NCI-H2227 (cell line): ENCODE results near the gene PLA2G6.
A peak's percentile ranks its signal among the peaks of the same experiment; 100 is the strongest.
"Not testable (repeated sequence)": the region's sequence is repeated elsewhere in the genome, so short reads cannot be mapped to it uniquely, and the experiment has no call there.

Experiments used
- DNase-seq: peaks from one replicate; lab custom pipeline; 2025; ENCODE audit not compliant: unreplicated experiment; lab: John Stamatoyannopoulos, UW

The PLA2G6 gene

GRCh38 chr22:38191731-38192474 lies 10.3 kb upstream of the PLA2G6 start:
- no peak for DNase-seq

- no peak for DNase-seq
These were observed 9.4 kb upstream of the PLA2G6 start for GRCh38 chr22:38191055-38191454.

- DNase-seq = no peak
These were observed 9.0 kb upstream of the PLA2G6 start for GRCh38 chr22:38190581-38190980.

DNA sequence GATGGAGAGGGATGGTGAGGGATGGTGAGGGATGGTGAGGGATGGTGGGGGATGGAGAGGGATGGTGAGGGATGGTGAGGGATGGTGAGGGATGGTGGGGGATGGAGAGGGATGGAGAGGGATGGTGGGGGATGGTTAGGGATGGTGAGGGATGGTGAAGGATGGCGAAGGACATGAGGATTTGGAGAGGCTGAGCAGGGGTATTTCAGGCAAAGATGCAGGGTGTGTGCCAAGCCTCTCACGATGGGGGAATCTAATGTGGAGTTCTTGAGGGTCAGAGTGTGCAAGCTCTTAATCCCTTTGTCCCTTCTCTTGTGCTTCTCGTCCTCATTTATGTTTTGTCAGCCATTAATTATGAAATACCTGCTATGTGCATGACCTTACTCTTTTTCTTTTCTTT lies 7.5 kb upstream of the PLA2G6 start:
- DNase-seq = no peak

DNA sequence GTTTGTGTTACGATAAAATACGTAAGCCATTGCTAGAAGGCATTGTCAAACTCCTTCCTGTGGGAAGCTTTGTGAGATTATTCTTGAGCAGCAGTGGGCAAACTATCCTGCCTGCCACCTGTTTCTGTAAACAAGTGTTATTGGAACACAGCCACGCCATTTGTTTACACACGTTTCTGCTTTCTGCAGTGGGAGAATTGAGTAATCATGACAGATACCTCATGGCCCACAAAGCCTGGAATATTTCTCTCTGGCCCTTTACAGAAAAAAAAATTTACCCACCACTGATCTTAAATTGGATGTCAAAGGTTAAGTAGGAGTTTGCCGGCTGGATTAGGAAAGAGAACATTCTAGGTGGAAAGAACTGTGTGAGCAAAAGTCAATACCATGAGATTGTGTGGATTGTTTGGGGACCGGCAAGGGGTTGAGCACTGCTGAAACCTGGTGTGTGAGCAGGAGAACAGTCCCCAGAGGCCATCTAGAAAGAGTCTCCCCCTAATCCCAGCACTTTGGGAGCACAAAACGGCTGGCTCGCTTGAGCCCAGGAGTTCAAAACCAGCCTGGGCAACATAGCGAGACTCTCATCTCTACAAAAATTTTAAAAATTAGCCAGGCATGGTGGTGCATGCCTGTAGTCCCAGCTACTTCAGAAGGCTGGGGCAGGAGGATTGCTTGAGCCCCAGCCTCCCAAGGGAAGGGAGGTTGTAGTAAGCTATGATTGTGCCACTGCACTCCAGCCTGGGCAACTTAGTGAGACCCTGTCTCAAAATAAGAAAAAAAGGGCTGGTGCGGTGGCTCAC lies 6.0 kb upstream of the PLA2G6 start:
- DNase-seq = peak; percentile 12

- no peak for DNase-seq
These were observed 4.8 kb upstream of the PLA2G6 start for GRCh38 chr22:38186429-38186828.

DNA sequence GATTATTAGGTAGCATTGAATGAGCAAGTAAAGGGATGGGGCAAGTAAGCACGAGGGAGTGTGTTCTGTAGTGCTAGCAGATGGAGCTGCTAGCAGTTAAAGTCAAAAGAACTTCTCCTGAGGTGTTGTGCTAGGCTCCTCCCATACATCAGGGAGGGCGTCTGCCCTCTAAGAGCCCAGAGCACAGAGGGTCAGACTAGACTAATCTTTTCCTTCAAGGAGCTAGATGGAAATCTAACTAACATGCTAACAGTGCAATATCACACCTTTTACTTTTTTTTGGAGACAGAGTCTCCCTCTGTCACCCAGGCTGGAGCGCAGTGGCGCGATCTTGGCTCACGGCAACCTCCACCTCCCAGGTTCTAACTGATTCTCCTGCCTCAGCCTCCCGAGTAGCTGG lies 3.2 kb upstream of the PLA2G6 start:
- no peak for DNase-seq

GRCh38 chr22:38180841-38181452 lies 683 bp downstream of the PLA2G6 start:
- DNase-seq = no peak

DNA sequence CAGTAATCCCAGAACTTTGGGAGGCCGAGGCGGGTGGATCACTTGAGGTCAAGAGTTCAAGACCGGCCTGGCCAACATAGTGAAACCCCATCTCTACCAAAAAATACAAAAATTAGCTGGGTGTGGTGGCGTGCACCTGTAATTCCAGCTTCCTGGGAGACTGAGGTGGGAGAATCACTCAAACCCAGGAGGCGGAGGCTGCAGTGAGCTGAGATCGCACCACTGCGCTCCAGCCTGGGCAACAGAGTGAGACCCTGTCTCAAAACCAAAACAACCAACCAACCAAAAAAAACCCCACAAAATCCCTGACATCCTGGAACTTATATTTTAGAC lies 3.1 kb downstream of the PLA2G6 start:
- DNase-seq = not testable (repeated sequence)

- no peak for DNase-seq
These were observed 3.6 kb downstream of the PLA2G6 start for GRCh38 chr22:38177926-38178604.

DNA sequence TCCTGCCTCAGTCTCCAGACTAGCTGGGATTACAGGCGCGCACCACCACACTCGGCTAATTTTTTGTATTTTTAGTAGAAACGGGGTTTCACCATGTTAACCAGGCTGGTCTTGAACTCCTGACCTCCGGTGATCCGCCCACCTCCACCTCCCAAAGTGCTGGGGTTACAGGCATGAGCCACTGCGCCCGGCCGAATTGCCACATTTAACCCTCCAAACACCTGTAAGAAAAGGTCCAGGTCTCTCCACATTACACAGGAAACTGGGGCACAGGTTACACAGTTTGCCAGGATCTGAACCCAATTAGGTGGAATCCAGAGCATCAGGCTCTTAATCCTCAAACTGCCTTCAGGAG lies 4.1 kb downstream of the PLA2G6 start:
- not testable (repeated sequence) for DNase-seq

- DNase-seq = no peak
These were observed 4.6 kb downstream of the PLA2G6 start for GRCh38 chr22:38177044-38177443.

GRCh38 chr22:38176170-38176741 lies 5.4 kb downstream of the PLA2G6 start:
- no peak for DNase-seq

DNA sequence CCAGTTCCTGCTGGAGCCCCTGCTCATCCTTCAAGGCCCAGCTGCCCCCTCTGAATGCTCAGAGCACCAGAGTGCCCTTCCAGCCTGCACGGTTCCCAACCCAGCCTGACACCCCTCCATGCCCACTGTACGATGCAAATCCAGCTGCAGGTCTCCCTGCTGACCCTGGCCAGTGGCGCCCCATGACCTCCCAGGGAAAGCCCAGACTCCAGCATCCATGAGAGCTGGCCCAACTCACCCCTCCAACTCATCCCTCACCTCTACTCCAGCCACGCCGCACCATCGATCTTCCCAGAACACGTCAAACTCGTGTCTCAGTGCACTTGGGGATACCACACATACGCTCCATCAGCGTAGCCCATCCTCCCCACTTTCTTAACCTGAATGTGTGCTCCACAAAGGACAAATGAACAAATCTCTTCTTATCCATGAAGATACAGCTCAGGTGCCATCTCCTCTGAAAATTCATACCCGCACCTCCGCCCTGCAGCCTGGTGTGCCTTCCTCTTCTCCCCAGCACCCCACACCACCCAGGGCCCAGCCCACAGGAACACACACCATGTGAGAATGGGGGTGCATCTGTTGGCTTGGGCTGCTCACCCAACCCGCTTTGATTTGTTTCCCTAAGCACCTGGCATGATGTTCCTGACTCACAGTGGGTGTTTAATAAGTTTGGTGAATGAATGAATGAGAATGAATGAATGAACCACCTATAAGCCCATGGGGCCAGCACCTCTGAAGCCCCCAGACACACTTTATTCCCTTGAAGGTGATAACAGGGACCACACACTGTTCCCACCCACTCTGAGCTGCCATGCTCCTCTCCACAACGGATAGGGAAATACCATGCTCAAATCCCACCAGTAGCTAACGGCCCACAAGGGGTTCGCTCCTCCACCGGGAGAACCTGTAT lies 6.2 kb downstream of the PLA2G6 start:
- DNase-seq = no peak

GRCh38 chr22:38174626-38175025 lies 7.0 kb downstream of the PLA2G6 start:
- no peak for DNase-seq

DNA sequence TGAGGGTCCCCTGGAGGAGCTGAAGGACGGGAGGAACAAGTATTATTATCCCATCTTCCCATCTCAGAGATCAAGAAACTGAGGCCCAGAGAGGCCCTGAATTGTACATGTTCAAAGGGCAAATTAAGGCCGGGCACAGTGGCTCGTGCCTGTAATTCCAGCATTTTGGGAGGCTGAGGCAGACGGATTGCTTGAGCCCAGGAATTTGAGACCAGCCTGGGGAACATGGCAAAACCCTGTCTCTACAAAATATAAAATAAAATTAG lies 8.1 kb downstream of the PLA2G6 start:
- DNase-seq = no peak

GRCh38 chr22:38172832-38173640 lies 8.6 kb downstream of the PLA2G6 start:
- no peak for DNase-seq

DNA sequence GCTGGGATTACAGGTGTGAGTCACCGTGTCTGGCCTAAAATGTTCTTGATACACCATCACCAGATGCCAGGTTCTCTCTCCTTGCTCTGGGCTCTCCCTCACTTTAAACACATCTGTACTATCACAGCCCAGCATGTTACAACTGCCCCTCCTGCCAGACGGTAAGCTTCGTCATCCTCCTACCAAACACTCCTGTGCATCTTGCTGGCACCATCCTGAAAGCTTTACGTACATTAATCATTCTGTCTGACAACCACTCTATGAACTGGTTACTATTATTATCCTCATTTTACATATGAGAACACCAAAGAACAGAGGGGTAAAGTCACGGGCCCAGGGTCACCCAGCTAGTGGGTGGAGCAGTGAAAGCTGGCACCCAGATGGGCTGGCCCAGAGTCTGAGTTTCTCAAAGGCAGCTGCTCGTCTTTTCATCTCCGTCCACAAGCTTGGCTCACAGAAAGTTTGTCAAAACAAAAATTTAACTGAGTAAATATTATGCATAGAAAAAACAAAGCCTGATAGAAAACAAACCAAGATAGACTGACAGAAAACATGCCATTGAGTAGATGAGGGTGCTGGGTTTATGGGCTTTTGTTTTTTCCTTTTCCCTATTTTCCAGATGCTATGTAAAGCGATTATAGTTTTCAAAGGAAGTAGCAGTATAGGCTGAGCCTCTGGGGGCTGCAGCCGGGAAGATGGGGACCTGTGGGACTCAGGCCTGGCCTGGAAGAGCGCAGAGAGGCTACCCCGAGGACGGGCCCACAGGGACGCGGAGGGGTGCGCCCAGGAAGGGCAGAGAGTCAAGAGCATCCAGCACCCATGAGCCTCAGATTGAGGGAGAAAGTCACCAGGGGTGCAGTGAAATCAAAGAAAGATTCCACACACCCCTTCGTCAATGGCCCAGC lies 9.5 kb downstream of the PLA2G6 start:
- DNase-seq = no peak

GRCh38 chr22:38170469-38170868 lies 11.2 kb downstream of the PLA2G6 start:
- no peak for DNase-seq
